WTC11 (cell line): Measurements from ENCODE around the gene TC2N. TPM values are rescaled to one million over a fixed set of nuclear protein-coding genes. Genes with fewer than 3 reads are reported as not detected.

Experiments
- ATF1 ChIP-seq: sonication (generic); formaldehyde crosslinking; IDR thresholded peaks from 2 replicates; pipeline ENCODE4 v1.8.1; 2023; ENCODE audit warnings: mild to moderate bottlenecking, moderate library complexity, missing genetic modification reagents
- GABPB1 ChIP-seq: sonication (generic); formaldehyde crosslinking; IDR thresholded peaks from 2 replicates; pipeline ENCODE4 v1.8.1; 2023; ENCODE audit warnings: mild to moderate bottlenecking, missing genetic modification reagents
- KAT7 ChIP-seq: sonication (generic); formaldehyde crosslinking; IDR thresholded peaks from 2 replicates; pipeline ENCODE4 v1.8.1; 2023; ENCODE audit warnings: missing genetic modification reagents, mild to moderate bottlenecking, borderline replicate concordance
- SMAD4 ChIP-seq: sonication (generic); formaldehyde crosslinking; IDR thresholded peaks from 2 replicates; pipeline ENCODE4 v1.8.0; 2022; ENCODE audit warnings: mild to moderate bottlenecking, missing genetic modification reagents
- ZNF219 ChIP-seq: sonication (generic); formaldehyde crosslinking; IDR thresholded peaks from 2 replicates; pipeline ENCODE4 v1.8.0; 2023; ENCODE audit warnings: missing genetic modification reagents, mild to moderate bottlenecking, borderline replicate concordance
- ZNF317 ChIP-seq: sonication (generic); formaldehyde crosslinking; IDR thresholded peaks from 2 replicates; pipeline ENCODE4 v1.8.1; 2023; ENCODE audit warnings: low read depth, mild to moderate bottlenecking, moderate library complexity, missing genetic modification reagents, borderline replicate concordance
- ZNF396 ChIP-seq: fragments of 250-450 bp; sonication (Bioruptor Pico); IDR thresholded peaks from 2 replicates; pipeline ENCODE4 v1.8.0; 2021; ENCODE audit warnings: mild to moderate bottlenecking, moderate library complexity, borderline replicate concordance
- total RNA-seq: library from RNA; stranded (reverse); gene quantifications from 3 replicates; pipeline ENCODE4 v1.2.3, GENCODE V29; 2021
- TF ChIP-seq, protein P1 (sequence below): fragments of 250-450 bp; sonication (Bioruptor Pico); IDR thresholded peaks from 2 replicates; pipeline ENCODE4 v1.9.0; 2021; ENCODE audit warnings: mild to moderate bottlenecking, borderline replicate concordance
- TF ChIP-seq, protein P2 (sequence below): sonication (generic); formaldehyde crosslinking; IDR thresholded peaks from 2 replicates; pipeline ENCODE4 v1.8.0; 2022; ENCODE audit warnings: mild to moderate bottlenecking, missing genetic modification reagents
- TF ChIP-seq, protein P3 (sequence below): sonication (generic); formaldehyde crosslinking; IDR thresholded peaks from 2 replicates; pipeline ENCODE4 v1.8.1; 2023; ENCODE audit warnings: mild to moderate bottlenecking, missing genetic modification reagents, moderate library complexity
- TF ChIP-seq, protein P4 (sequence below): sonication (generic); formaldehyde crosslinking; IDR thresholded peaks from 2 replicates; pipeline ENCODE4 v1.8.1; 2022; ENCODE audit warnings: mild to moderate bottlenecking, missing genetic modification reagents, moderate library complexity, borderline replicate concordance
- TF ChIP-seq, protein P5 (sequence below): fragments of 250-450 bp; sonication (Bioruptor Pico); IDR thresholded peaks from 2 replicates; pipeline ENCODE4 v1.9.0; 2021; ENCODE audit warnings: moderate library complexity, mild to moderate bottlenecking, inconsistent platforms, borderline replicate concordance
- TF ChIP-seq, protein P6 (sequence below): sonication (generic); formaldehyde crosslinking; IDR thresholded peaks from 2 replicates; pipeline ENCODE4 v1.8.1; 2022; ENCODE audit warnings: missing genetic modification reagents, borderline replicate concordance
- TF ChIP-seq, protein P7 (sequence below): sonication (generic); formaldehyde crosslinking; IDR thresholded peaks from 2 replicates; pipeline ENCODE4 v1.8.0; 2023; ENCODE audit warnings: missing genetic modification reagents, mild to moderate bottlenecking, borderline replicate concordance
- TF ChIP-seq, protein P8 (sequence below): sonication (generic); formaldehyde crosslinking; IDR thresholded peaks from 2 replicates; pipeline ENCODE4 v1.8.1; 2022; ENCODE audit warnings: low read depth, mild to moderate bottlenecking, moderate library complexity, missing genetic modification reagents, borderline replicate concordance

Gene TC2N
- total RNA-seq, 1 experiment from 2014 or later, result 33.0 TPM

DNA sequence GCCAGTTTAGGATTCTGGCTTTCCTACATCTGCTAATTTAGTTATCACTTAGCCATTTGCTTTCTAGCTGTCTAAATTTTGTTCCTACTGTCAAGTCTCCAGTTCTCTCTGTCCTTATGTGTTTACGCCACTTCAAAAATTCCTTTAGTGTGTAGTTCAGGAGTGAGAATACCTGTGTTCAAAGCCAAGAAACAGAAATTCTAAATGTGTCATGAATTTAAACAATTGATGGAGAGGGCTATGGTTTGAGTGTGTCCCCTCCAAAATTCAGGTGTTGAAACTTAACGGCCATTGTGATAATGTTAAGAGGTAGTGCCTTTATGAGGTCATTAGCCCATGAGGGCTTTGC is 124.1 kb downstream of the TC2N start (continued):
- TF ChIP-seq, protein P1, sequence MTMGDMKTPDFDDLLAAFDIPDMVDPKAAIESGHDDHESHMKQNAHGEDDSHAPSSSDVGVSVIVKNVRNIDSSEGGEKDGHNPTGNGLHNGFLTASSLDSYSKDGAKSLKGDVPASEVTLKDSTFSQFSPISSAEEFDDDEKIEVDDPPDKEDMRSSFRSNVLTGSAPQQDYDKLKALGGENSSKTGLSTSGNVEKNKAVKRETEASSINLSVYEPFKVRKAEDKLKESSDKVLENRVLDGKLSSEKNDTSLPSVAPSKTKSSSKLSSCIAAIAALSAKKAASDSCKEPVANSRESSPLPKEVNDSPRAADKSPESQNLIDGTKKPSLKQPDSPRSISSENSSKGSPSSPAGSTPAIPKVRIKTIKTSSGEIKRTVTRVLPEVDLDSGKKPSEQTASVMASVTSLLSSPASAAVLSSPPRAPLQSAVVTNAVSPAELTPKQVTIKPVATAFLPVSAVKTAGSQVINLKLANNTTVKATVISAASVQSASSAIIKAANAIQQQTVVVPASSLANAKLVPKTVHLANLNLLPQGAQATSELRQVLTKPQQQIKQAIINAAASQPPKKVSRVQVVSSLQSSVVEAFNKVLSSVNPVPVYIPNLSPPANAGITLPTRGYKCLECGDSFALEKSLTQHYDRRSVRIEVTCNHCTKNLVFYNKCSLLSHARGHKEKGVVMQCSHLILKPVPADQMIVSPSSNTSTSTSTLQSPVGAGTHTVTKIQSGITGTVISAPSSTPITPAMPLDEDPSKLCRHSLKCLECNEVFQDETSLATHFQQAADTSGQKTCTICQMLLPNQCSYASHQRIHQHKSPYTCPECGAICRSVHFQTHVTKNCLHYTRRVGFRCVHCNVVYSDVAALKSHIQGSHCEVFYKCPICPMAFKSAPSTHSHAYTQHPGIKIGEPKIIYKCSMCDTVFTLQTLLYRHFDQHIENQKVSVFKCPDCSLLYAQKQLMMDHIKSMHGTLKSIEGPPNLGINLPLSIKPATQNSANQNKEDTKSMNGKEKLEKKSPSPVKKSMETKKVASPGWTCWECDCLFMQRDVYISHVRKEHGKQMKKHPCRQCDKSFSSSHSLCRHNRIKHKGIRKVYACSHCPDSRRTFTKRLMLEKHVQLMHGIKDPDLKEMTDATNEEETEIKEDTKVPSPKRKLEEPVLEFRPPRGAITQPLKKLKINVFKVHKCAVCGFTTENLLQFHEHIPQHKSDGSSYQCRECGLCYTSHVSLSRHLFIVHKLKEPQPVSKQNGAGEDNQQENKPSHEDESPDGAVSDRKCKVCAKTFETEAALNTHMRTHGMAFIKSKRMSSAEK, result no peak
- TF ChIP-seq ZNF396 (CRISPR knock-in tag), result no peak
- TF ChIP-seq ATF1 (CRISPR knock-in tag), result no peak
- TF ChIP-seq, protein P2, sequence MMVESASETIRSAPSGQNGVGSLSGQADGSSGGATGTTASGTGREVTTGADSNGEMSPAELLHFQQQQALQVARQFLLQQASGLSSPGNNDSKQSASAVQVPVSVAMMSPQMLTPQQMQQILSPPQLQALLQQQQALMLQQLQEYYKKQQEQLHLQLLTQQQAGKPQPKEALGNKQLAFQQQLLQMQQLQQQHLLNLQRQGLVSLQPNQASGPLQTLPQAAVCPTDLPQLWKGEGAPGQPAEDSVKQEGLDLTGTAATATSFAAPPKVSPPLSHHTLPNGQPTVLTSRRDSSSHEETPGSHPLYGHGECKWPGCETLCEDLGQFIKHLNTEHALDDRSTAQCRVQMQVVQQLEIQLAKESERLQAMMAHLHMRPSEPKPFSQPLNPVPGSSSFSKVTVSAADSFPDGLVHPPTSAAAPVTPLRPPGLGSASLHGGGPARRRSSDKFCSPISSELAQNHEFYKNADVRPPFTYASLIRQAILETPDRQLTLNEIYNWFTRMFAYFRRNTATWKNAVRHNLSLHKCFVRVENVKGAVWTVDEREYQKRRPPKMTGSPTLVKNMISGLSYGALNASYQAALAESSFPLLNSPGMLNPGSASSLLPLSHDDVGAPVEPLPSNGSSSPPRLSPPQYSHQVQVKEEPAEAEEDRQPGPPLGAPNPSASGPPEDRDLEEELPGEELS (CRISPR knock-in tag), result no peak
- TF ChIP-seq, protein P3, sequence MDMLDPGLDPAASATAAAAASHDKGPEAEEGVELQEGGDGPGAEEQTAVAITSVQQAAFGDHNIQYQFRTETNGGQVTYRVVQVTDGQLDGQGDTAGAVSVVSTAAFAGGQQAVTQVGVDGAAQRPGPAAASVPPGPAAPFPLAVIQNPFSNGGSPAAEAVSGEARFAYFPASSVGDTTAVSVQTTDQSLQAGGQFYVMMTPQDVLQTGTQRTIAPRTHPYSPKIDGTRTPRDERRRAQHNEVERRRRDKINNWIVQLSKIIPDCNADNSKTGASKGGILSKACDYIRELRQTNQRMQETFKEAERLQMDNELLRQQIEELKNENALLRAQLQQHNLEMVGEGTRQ, result no peak
- no peak for TF ChIP-seq SMAD4 (CRISPR knock-in tag)
- TF ChIP-seq, protein P4, sequence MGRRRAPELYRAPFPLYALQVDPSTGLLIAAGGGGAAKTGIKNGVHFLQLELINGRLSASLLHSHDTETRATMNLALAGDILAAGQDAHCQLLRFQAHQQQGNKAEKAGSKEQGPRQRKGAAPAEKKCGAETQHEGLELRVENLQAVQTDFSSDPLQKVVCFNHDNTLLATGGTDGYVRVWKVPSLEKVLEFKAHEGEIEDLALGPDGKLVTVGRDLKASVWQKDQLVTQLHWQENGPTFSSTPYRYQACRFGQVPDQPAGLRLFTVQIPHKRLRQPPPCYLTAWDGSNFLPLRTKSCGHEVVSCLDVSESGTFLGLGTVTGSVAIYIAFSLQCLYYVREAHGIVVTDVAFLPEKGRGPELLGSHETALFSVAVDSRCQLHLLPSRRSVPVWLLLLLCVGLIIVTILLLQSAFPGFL (CRISPR knock-in tag), result no peak
- TF ChIP-seq, protein P5, sequence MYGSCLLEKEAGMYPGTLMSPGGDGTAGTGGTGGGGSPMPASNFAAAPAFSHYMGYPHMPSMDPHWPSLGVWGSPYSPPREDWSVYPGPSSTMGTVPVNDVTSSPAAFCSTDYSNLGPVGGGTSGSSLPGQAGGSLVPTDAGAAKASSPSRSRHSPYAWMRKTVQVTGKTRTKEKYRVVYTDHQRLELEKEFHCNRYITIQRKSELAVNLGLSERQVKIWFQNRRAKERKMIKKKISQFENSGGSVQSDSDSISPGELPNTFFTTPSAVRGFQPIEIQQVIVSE (CRISPR knock-in tag), result no peak
- TF ChIP-seq ZNF219 (CRISPR knock-in tag), result no peak
- TF ChIP-seq KAT7 (CRISPR knock-in tag), result no peak
- TF ChIP-seq, protein P6, sequence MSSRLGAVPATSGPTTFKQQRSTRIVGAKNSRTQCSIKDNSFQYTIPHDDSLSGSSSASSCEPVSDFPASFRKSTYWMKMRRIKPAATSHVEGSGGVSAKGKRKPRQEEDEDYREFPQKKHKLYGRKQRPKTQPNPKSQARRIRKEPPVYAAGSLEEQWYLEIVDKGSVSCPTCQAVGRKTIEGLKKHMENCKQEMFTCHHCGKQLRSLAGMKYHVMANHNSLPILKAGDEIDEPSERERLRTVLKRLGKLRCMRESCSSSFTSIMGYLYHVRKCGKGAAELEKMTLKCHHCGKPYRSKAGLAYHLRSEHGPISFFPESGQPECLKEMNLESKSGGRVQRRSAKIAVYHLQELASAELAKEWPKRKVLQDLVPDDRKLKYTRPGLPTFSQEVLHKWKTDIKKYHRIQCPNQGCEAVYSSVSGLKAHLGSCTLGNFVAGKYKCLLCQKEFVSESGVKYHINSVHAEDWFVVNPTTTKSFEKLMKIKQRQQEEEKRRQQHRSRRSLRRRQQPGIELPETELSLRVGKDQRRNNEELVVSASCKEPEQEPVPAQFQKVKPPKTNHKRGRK (CRISPR knock-in tag), result no peak
- TF ChIP-seq ZNF317 (CRISPR knock-in tag), result no peak
- TF ChIP-seq, protein P7, sequence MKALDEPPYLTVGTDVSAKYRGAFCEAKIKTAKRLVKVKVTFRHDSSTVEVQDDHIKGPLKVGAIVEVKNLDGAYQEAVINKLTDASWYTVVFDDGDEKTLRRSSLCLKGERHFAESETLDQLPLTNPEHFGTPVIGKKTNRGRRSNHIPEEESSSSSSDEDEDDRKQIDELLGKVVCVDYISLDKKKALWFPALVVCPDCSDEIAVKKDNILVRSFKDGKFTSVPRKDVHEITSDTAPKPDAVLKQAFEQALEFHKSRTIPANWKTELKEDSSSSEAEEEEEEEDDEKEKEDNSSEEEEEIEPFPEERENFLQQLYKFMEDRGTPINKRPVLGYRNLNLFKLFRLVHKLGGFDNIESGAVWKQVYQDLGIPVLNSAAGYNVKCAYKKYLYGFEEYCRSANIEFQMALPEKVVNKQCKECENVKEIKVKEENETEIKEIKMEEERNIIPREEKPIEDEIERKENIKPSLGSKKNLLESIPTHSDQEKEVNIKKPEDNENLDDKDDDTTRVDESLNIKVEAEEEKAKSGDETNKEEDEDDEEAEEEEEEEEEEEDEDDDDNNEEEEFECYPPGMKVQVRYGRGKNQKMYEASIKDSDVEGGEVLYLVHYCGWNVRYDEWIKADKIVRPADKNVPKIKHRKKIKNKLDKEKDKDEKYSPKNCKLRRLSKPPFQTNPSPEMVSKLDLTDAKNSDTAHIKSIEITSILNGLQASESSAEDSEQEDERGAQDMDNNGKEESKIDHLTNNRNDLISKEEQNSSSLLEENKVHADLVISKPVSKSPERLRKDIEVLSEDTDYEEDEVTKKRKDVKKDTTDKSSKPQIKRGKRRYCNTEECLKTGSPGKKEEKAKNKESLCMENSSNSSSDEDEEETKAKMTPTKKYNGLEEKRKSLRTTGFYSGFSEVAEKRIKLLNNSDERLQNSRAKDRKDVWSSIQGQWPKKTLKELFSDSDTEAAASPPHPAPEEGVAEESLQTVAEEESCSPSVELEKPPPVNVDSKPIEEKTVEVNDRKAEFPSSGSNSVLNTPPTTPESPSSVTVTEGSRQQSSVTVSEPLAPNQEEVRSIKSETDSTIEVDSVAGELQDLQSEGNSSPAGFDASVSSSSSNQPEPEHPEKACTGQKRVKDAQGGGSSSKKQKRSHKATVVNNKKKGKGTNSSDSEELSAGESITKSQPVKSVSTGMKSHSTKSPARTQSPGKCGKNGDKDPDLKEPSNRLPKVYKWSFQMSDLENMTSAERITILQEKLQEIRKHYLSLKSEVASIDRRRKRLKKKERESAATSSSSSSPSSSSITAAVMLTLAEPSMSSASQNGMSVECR (CRISPR knock-in tag), result no peak
- no peak for TF ChIP-seq GABPB1 (CRISPR knock-in tag)
- TF ChIP-seq, protein P8, sequence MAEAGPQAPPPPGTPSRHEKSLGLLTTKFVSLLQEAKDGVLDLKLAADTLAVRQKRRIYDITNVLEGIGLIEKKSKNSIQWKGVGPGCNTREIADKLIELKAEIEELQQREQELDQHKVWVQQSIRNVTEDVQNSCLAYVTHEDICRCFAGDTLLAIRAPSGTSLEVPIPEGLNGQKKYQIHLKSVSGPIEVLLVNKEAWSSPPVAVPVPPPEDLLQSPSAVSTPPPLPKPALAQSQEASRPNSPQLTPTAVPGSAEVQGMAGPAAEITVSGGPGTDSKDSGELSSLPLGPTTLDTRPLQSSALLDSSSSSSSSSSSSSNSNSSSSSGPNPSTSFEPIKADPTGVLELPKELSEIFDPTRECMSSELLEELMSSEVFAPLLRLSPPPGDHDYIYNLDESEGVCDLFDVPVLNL (CRISPR knock-in tag), result no peak
